ENCODE results near the gene FLVCR2. TPM values are rescaled to one million over a fixed set of nuclear protein-coding genes. Genes with fewer than 3 reads are reported as not detected.

Gene FLVCR2
- total and polyA plus RNA-seq, 2 donors (not counting 1 experiment from before 2014, with no cell fraction given): 7.0 to 7.3 TPM

- no peaks in the 10 kb centered on the region for H4K20me1 ChIP-seq (ENCODE audit: control insufficient read depth, extremely low read depth, insufficient read depth, low read length)
- peaks cover 4% of the 10 kb centered on the region for H3K27me3 ChIP-seq (ENCODE audit: control insufficient read depth, insufficient read depth, low read length)
- no peak overlapping the region for H2AFZ ChIP-seq (ENCODE audit: low read length)
- no peak for TF ChIP-seq CTCF (conservative IDR thresholded peaks at IDR 0.05 in 1 of 2, IDR thresholded peaks at IDR 0.05 in 1 of 2; ENCODE audit: low read depth in 1 of 2, low read length in 2 of 2)
- TF ChIP-seq EZH2 (IDR thresholded peaks at IDR 0.05; ENCODE audit: low read length, missing control alignments): no peak
- no peak overlapping the region for H3K4me3 ChIP-seq (replicated peaks in 1 of 4; ENCODE audit: control extremely low read depth in 1 of 4, insufficient read depth in 1 of 4, low read depth in 3 of 4, low read length in 4 of 4)
- H3K9me3 ChIP-seq (ENCODE audit: control insufficient read depth, insufficient read depth, low read depth, low read length): no peaks in the 10 kb centered on the region
- H3K79me2 ChIP-seq (ENCODE audit: control insufficient read depth, insufficient read depth, low read length): no peaks in the 10 kb centered on the region
- no peaks in the 10 kb centered on the region for H3K4me1 ChIP-seq (ENCODE audit: control insufficient read depth, extremely low read depth, insufficient read depth, low read length)
- no peak overlapping the region for H3K9ac ChIP-seq (ENCODE audit: insufficient read depth, low read length)
- H3K36me3 ChIP-seq (ENCODE audit: control insufficient read depth, insufficient read depth, low read length): no peaks in the 10 kb centered on the region
- no peak overlapping the region for H3K27ac ChIP-seq (ENCODE audit: insufficient read depth, low read length)
- no peak for DNase-seq (ENCODE audit: low read depth in 2 of 2)
- H3K4me2 ChIP-seq (ENCODE audit: extremely low read depth, insufficient read depth, low read length): no peak overlapping the region
Measured at GRCh38 chr14:75559045-75559444, 19.4 kb upstream of the FLVCR2 start.

GRCh38 chr14:75559451-75560222 lies 18.8 kb upstream of the FLVCR2 start:
- Histone ChIP-seq H3K4me3 (replicated peaks in 1 of 4; ENCODE audit: control extremely low read depth in 1 of 4, insufficient read depth in 1 of 4, low read depth in 3 of 4, low read length in 4 of 4) (no peak overlapping the region), H3K79me2 (ENCODE audit: control insufficient read depth, insufficient read depth, low read length) (no peaks in the 10 kb centered on the region), H2AFZ (ENCODE audit: low read length) (no peak overlapping the region), H3K9me3 (ENCODE audit: control insufficient read depth, insufficient read depth, low read depth, low read length) (no peaks in the 10 kb centered on the region), H3K27me3 (ENCODE audit: control insufficient read depth, insufficient read depth, low read length) (peaks cover 5% of the 10 kb centered on the region), H3K36me3 (ENCODE audit: control insufficient read depth, insufficient read depth, low read length) (no peaks in the 10 kb centered on the region), H3K4me2 (ENCODE audit: extremely low read depth, insufficient read depth, low read length) (no peak overlapping the region), H4K20me1 (ENCODE audit: control insufficient read depth, extremely low read depth, insufficient read depth, low read length) (no peaks in the 10 kb centered on the region), H3K9ac (ENCODE audit: insufficient read depth, low read length) (no peak overlapping the region), H3K27ac (ENCODE audit: insufficient read depth, low read length) (no peak overlapping the region), H3K4me1 (ENCODE audit: control insufficient read depth, extremely low read depth, insufficient read depth, low read length) (no peaks in the 10 kb centered on the region)
- peak; percentile 18 to 81 for DNase-seq (ENCODE audit: low read depth in 2 of 2)
- TF ChIP-seq CTCF (conservative IDR thresholded peaks at IDR 0.05 in 1 of 2, IDR thresholded peaks at IDR 0.05 in 1 of 2; ENCODE audit: low read depth in 1 of 2, low read length in 2 of 2) (no peak), EZH2 (IDR thresholded peaks at IDR 0.05; ENCODE audit: low read length, missing control alignments) (no peak)

- H2AFZ ChIP-seq (ENCODE audit: low read length): no peak overlapping the region
- H3K9me3 ChIP-seq (ENCODE audit: control insufficient read depth, insufficient read depth, low read depth, low read length): no peaks in the 10 kb centered on the region
- H3K27me3 ChIP-seq (ENCODE audit: control insufficient read depth, insufficient read depth, low read length): peaks cover 6% of the 10 kb centered on the region
- H3K4me2 ChIP-seq (ENCODE audit: extremely low read depth, insufficient read depth, low read length): no peak overlapping the region
- H4K20me1 ChIP-seq (ENCODE audit: control insufficient read depth, extremely low read depth, insufficient read depth, low read length): no peaks in the 10 kb centered on the region
- DNase-seq (ENCODE audit: low read depth in 2 of 2): peak; percentile 68 to 71
- H3K9ac ChIP-seq (ENCODE audit: insufficient read depth, low read length): no peak overlapping the region
- no peak overlapping the region for H3K4me3 ChIP-seq (replicated peaks in 1 of 4; ENCODE audit: control extremely low read depth in 1 of 4, insufficient read depth in 1 of 4, low read depth in 3 of 4, low read length in 4 of 4)
- no peaks in the 10 kb centered on the region for H3K36me3 ChIP-seq (ENCODE audit: control insufficient read depth, insufficient read depth, low read length)
- TF ChIP-seq CTCF (conservative IDR thresholded peaks at IDR 0.05 in 1 of 2, IDR thresholded peaks at IDR 0.05 in 1 of 2; ENCODE audit: low read depth in 1 of 2, low read length in 2 of 2) (peak; percentile 82 to 94), EZH2 (IDR thresholded peaks at IDR 0.05; ENCODE audit: low read length, missing control alignments) (no peak)
- no peak overlapping the region for H3K27ac ChIP-seq (ENCODE audit: insufficient read depth, low read length)
- H3K79me2 ChIP-seq (ENCODE audit: control insufficient read depth, insufficient read depth, low read length): no peaks in the 10 kb centered on the region
- no peaks in the 10 kb centered on the region for H3K4me1 ChIP-seq (ENCODE audit: control insufficient read depth, extremely low read depth, insufficient read depth, low read length)
Measured at GRCh38 chr14:75561013-75561432, 17.4 kb upstream of the FLVCR2 start.

All from fibroblast of lung (primary cell).